HG03280 (cell line): ENCODE data around the gene TMEM51.

ENCODE experiments used
- ATAC-seq: cut with Tn5 transposase; IDR thresholded peaks from one replicate; pipeline ENCODE4 v1.9.1; 2021; ENCODE audit warnings: mild to moderate bottlenecking, moderate library complexity; ENCODE audit not compliant: unreplicated experiment

The TMEM51 gene

DNA sequence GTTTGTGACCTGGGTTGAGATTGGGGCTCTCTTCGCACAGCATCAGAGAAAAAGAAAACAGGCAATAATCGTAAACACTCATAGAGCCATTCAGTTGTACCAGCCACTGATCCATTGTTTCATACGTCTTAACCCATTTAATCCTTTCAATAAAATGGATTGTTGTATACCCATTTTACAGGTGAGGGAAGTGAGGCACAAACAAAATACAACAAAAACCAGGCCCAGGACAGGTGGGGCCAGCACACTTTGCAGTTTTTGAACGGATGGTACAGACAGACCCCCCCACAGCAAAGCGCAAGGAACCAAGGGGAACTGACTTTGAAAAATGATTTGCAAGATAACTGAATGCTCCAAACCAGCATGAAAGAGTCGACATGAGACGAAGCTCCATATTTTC is 89.2 kb downstream of the TMEM51 start:
- ATAC-seq, result no peak

DNA sequence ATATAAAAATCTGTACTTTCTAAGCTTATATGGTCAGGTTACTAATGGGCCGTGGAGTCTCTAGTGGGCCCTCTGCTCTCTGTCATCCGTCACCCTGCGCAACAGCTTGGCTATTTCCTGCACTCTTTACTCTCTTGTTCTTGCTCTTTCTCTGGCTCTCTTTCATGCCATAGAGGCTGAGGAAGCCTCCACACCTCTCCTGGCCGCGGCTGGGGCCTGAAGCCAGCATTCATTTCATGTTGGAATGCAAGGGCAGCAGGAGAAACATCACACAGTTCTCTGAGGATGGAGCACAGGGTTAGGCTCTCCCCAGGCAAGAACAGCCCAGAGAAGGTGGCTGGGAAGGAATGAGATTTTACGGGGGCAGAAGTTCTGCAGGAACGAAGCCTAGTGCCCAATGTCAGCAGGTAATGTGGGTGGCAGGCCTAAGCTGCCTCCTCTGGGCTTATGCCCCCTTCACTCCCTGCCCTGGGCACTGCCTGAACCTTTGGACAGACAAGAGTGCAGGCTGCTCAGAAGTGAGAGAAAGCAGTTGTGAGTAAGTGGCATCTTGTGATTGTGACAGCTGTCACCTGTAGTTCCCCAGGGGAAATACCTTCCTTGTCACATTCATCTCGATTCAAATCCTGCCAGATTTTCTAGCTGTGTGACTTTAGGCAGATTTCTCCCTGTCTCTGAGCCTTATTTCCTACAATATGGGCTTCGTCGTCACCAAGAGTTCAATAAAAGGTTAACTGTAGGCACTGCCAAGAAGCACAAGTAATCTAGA is 89.9 kb downstream of the TMEM51 start:
- ATAC-seq, result no peak

GRCh38 chr1:15244813-15245212 is 91.3 kb downstream of the TMEM51 start:
- no peak for ATAC-seq

DNA sequence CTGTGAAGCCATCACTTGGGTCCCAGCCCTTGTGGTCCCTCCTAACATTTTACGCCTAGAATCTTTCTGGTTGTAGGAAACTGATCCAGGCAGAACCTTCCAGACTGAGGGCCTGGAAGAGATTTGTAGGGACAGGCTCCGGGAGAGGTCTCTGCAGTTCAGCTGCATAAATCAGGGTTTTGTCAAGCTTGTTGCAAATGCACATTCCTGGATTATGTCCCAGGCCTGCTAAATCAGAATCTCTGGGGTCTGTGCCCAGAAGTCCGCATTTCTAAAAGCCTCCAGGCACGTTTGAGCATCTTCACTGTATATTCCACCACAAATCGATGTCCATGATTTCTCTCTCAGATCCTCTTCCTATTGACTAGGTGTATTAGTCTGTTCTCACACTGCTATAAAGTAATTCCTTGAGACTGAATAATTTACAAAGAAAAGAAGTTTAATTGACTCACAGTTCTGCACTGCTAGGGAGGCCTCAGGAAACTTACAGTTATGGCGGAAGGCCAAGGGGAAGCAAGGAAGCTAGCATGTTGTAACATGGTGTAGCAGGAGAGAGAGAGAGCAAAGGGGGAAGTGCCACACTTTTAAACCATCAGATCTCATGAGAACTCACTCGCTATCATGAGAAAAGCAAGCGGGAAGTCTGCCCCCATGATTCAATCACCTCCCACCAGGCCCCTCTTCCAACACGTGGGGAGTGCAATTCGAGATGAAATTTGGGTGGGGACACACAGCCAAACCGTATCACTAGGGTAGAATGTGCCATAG is 92.2 kb downstream of the TMEM51 start:
- no peak for ATAC-seq

DNA sequence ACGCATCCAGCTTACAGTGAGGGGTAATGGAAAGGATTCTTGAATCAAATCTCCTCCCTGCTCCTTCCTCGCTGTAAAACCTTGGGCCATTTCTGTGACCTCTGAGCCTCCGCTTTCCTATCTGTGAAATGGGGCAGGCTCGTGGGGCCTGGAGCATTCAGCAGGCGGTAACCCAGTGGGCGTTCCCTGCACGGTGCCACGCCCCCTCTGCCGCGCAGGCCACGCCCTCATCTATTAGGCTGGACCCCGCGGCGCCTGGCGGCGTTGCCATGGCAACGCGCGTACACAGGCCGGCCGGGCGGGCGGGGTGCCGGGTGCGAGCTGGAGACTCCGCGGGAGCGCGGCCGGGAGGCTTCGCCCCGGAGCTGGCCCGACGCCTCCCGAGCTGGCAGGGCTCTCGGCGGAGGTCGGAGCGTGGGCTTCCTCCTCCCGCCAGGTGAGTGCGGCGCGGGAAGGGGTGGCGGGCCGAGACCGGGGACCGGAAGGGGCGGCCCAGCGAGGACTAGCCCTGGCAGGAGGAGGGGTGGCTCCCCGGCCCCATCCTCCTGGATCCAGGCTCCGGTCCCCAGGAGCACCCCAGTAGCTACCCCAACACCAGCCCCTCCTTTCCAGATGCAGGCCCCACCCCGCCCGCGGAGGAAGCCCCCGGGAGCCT is 93.5 kb downstream of the TMEM51 start, which contains the start of gene FHAD1:
FHAD1 (plus strand) TSS at position 264 of the 655 bp plus-strand sequence. CDS start 4,562 bp downstream, outside the sequence.
- ATAC-seq, result no peak

DNA sequence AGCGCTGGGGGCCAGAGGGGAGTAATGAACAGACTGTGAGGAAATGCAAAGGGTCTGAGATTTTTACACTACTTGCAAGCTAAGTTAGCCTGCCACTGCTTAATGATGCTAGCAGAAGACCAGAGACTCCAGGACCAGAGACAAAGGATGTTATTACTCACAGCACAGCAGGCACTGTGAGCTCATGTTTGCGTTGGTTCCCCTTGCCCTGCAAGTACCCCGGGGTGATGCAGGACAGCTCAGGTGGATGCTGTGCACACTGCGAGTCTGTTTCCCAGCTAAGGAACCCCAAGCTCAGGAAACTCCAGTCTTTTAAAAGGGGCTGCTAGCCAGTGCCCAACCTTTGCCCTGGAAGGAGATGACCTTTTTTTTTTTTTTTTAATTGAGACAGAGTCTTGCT is 94.7 kb downstream of the TMEM51 start:
- no peak for ATAC-seq

- no peak for ATAC-seq
Measured at GRCh38 chr1:15249081-15249480, 95.5 kb downstream of the TMEM51 start.

DNA sequence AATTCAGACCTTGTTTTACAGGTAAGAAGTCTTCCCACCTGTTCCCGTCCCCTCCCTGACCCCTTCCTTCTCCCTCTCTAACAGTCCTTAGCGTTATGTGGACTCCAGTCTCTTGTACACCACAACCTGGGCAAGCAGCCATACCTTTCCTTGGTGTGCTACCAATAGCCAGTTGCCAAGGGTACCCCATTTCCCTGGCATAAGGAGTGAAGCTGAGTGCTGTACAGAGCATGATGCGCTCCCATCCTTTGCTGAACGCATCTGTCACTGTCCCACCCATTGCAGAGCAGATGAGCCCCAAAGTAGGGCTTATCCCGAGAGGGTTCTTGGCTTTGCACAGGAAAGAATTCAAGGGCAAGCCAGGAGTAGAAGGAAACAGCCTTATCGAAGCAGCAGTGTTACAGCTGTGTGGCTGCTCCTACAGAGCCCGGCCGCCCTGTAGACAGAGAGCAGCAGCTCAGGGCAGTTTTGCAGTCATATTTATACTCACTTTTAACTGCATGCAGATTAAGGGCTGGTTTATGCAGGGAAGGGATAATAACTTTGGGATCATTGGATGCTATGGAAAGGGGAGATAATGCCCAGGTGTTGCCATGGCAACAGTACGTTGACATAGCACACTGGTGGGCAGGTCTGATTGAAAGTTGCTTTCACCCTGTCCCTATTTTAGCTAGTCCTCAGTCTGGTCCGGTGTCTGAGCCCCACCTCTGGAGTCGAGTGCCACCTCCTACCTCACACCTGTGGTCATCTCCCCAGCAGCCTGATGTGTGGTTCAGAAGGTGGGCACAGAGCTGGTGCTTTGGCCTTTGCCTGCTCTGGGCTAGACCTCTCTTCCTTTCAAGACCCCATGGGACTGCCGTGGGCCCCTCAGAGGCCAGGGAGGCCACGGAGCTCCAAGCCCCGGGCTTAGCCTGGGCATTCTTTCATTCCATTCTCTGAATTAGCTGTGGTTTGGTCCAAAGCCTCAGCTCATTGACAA is 98.6 kb downstream of the TMEM51 start:
- ATAC-seq, result no peak

GRCh38 chr1:15254559-15254958 is 101.0 kb downstream of the TMEM51 start:
- no peak for ATAC-seq

GRCh38 chr1:15255582-15256149 is 102.1 kb downstream of the TMEM51 start:
- ATAC-seq, result no peak

DNA sequence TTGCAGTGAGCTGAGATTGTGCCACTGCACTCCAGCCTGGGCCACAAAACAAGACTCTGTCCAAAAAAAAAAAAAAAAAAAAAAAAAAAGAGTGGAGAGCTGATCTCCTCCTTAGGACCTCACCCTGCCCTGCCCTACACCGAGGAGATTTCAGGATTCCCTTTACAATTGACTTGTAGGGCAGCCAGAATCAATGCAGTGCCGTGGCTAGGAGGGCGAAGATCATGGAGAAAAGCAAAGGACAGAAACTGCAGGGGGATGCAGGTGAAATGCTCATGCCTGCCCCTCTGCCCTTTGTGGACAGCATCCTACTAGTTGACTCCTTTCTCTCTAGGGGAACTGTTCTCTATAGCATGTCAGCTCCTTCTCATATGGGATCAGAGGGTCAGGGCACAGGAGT is 103.0 kb downstream of the TMEM51 start:
- ATAC-seq, result no peak

GRCh38 chr1:15257309-15257708 is 103.8 kb downstream of the TMEM51 start:
- no peak for ATAC-seq

GRCh38 chr1:15258833-15259621 is 105.5 kb downstream of the TMEM51 start:
- ATAC-seq, result no peak

DNA sequence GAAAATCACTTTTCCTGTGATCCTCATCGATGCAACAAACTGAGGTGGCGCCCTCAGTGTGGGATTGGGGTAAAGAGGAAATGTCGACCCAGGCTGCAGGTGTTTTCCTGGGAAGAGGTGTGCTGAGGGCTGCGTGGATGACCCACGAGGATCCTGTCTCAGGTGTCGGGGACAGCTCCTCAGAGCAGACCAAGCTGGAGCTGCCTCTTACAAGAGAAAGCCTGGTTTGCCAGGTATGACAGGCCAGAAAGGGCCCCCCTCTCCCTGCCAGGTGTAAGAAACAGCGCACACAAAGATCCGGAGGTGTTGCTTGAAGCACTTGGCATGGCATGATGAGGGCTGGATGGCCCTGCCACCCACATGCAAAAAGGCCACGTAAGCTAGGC is 106.1 kb downstream of the TMEM51 start:
- no peak for ATAC-seq

DNA sequence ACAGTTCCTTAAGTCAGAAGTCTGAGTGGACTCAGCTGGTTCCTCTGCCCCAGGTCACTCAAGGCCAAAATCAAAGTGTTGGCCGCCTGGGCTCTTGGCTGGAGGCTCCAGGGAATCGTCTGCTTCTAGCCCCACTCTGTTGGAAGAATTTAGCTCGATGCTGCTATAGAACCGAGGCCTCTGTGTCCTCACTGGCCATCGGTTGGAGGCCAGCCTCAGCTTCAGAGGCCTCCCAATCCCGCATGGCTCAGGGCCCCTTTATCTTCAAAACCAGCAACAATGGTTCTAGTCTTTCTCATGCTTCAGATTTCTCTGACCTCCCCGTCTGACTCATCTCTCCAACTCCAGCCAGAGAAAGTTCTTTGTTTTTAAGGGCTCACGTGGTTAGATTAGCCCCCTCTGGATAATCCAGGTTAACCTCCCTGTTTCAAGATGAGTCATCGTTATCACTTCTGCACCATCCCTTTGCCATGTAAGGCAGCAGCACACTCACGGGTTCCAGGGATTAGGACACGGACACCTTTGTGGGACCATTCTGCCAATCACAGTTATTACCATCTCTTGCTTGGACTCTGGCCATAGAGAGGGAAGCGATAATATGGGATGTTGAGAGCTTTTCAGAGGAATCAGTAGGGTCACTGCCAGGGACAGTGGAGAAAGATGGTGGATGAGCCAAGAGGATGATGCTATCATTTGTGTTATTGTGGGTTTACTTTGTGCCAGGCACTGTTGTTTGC is 107.0 kb downstream of the TMEM51 start:
- ATAC-seq, result no peak

DNA sequence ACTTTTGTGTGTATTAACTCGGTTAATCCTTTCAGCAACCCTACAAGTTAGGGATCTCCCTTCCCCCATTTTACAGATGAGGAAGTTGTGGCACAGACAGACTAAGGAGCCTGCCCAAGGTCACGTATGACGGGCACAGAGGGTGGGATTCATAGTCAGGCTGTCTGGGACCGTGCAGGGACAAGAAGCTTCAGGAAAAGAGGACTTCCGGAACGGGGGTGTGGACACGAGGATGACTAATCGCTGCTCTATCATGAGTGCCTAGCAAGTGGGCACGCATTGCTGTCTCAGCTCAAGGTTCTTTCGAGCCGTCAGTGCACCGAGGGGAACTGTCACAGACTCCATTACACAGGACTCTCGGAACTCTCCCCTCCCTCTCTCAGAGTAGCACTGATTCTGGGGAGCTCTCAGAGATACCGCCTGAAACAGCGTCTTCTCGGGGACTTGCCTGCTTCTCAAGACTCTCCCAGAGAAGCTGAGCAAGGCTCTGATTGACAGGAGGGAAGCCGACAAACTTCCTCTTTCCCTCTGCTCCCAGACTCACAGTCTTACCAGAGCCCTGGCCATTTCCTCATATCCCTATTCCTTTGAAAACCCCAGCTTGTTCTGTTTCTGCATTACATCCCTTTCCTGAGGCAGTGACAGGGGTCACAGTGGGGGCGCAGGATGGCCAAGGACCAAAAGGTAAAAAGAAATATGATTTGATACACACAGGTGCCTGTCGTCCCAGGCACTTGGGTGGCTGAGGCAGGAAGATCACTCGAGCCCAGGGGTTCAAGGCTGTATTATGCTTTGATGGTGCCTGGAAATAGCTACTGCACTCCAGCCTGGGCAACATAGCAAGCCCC is 107.8 kb downstream of the TMEM51 start:
- no peak for ATAC-seq

DNA sequence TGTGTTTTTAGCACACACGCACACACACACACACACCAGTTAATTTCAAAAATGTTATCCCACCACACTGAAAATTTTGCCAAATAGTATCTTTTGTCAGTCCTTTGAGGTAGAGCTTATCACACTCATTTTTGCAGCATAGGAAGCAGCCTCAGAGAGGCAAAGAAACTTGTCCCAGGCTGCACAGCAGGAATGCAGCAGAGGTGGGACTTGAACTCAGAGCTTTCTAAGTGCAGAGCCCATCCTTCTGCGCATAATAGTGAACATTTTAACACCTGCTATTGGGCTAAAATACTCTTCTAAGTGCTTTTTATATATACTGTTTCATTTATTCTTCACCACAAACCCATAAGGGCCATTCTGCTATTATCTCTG is 108.4 kb downstream of the TMEM51 start:
- no peak for ATAC-seq

DNA sequence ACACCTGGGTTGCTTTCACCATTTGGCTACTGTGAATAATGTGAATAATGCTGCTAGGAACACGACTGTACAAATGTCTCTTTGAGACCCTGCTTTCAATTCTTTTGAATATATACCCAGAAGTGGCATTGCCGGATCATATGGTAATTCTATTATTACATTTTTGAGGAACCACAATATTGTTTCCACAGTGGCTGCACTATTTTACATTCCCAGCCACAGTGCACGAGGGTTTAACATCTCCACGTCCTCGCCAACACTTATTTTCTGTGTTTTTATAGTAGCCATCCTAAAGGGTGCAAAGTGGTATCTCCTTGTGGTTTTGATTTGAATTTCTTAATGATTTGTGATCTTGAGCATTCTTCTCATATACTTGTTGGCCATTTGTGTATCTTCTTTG is 109.2 kb downstream of the TMEM51 start:
- ATAC-seq, result no peak
